ENCODE results near the gene ST14. TPM values are rescaled to one million over a fixed set of nuclear protein-coding genes. Genes with fewer than 3 reads are reported as not detected.

Gene ST14
- total RNA-seq, 1 donor from 2014 or later = 0.10 TPM

DNA sequence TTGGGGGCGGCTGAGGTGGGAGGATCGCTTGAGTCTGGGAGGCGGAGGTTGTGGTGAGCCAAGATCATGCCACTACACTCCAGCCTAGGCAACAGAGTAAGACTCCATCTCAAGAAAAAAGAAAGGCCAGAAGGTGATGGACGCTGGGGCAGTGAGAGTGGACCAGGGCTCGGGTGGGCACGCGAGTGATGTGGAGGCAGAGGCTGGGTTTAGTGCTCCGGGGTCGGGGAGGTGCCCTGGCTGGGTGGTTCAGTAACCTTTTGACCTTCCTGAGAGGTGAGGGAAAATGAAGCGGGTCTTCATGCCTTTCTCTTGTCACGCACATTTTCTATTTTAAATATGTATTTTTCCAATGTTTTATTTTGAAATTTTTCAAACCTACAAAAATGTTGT, 45.1 kb downstream of the ST14 start:
- Mint-ChIP-seq H3K4me3 (ENCODE audit: unreplicated experiment) (no peak overlapping the region), H3K9me3 (ENCODE audit: low read depth) (peaks cover 3% of the 10 kb centered on the region), H3K36me3 (ENCODE audit: low read depth) (peaks cover 3% of the 10 kb centered on the region), H3K4me1 (ENCODE audit: low read depth) (no peaks in the 10 kb centered on the region), H3K27me3 (ENCODE audit: low read depth) (peaks cover 25% of the 10 kb centered on the region), H3K27ac (ENCODE audit: unreplicated experiment) (no peak overlapping the region)
- TF ChIP-seq, protein P1, sequence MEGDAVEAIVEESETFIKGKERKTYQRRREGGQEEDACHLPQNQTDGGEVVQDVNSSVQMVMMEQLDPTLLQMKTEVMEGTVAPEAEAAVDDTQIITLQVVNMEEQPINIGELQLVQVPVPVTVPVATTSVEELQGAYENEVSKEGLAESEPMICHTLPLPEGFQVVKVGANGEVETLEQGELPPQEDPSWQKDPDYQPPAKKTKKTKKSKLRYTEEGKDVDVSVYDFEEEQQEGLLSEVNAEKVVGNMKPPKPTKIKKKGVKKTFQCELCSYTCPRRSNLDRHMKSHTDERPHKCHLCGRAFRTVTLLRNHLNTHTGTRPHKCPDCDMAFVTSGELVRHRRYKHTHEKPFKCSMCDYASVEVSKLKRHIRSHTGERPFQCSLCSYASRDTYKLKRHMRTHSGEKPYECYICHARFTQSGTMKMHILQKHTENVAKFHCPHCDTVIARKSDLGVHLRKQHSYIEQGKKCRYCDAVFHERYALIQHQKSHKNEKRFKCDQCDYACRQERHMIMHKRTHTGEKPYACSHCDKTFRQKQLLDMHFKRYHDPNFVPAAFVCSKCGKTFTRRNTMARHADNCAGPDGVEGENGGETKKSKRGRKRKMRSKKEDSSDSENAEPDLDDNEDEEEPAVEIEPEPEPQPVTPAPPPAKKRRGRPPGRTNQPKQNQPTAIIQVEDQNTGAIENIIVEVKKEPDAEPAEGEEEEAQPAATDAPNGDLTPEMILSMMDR (IDR thresholded peaks at IDR 0.05) = no peak
- DNase-seq (ENCODE audit: low spot score) = no peak

GRCh38 chr11:130206141-130206540, 46.6 kb downstream of the ST14 start:
- peaks cover 3% of the 10 kb centered on the region for H3K9me3 Mint-ChIP-seq (ENCODE audit: low read depth)
- H3K27ac Mint-ChIP-seq (ENCODE audit: unreplicated experiment) = no peak overlapping the region
- TF ChIP-seq, protein P1 (IDR thresholded peaks at IDR 0.05) = no peak

DNA sequence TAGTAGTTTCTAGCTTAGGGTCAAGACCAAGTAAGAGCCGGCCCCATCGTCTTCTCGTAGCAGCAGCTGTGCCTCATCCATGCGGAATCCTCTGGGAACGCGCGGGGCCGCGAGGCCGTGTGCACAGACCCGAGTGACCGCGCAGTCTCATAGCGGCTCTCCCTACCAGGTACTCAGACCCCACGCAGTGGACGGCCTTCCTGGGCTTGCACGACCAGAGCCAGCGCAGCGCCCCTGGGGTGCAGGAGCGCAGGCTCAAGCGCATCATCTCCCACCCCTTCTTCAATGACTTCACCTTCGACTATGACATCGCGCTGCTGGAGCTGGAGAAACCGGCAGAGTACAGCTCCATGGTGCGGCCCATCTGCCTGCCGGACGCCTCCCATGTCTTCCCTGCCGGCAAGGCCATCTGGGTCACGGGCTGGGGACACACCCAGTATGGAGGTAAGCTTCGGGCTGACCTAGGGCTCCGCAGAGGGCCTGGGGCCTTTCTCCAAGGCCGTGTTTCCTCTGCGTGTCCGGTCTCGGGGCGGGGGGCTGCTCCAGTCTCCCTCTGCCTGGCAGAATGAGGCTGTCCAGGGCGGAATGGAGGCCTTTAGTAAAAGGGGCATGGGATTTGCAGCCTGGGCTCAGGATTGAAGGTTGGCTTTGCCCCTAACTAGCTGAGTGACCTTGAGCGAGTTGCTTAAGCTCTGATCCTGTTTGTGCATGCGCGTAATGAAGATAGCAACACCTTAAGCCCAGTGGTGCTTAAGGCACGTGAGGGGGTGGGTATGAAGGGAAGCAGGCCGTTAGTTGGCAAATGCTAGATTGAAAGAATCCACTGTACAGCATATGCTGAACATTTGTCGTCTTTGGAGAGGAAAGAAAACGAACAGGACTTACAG, 48.9 kb downstream of the ST14 start:
- DNase-seq (ENCODE audit: low spot score) = no peak
- Mint-ChIP-seq H3K4me3 (ENCODE audit: unreplicated experiment) (no peak overlapping the region), H3K9me3 (ENCODE audit: low read depth) (no peaks in the 10 kb centered on the region), H3K27me3 (ENCODE audit: low read depth) (peaks cover 31% of the 10 kb centered on the region), H3K36me3 (ENCODE audit: low read depth) (peaks cover 1% of the 10 kb centered on the region), H3K4me1 (ENCODE audit: low read depth) (no peaks in the 10 kb centered on the region), H3K27ac (ENCODE audit: unreplicated experiment) (no peak overlapping the region)
- TF ChIP-seq, protein P1 (IDR thresholded peaks at IDR 0.05) = no peak

More at GRCh38 chr11:130206141-130206540, 46.6 kb downstream of the ST14 start:
- no peak for DNase-seq (ENCODE audit: low spot score)
- H3K27me3 Mint-ChIP-seq (ENCODE audit: low read depth) = peaks cover 25% of the 10 kb centered on the region
- no peaks in the 10 kb centered on the region for H3K4me1 Mint-ChIP-seq (ENCODE audit: low read depth)
- H3K36me3 Mint-ChIP-seq (ENCODE audit: low read depth) = peaks cover 5% of the 10 kb centered on the region
- H3K4me3 Mint-ChIP-seq (ENCODE audit: unreplicated experiment) = no peak overlapping the region

GRCh38 chr11:130209128-130209932, 49.7 kb downstream of the ST14 start:
- Mint-ChIP-seq H3K4me1 (ENCODE audit: low read depth) (no peaks in the 10 kb centered on the region), H3K27me3 (ENCODE audit: low read depth) (peaks cover 37% of the 10 kb centered on the region), H3K9me3 (ENCODE audit: low read depth) (no peaks in the 10 kb centered on the region), H3K27ac (ENCODE audit: unreplicated experiment) (no peak overlapping the region), H3K36me3 (ENCODE audit: low read depth) (peaks cover 1% of the 10 kb centered on the region), H3K4me3 (ENCODE audit: unreplicated experiment) (no peak overlapping the region)
- no peak for DNase-seq (ENCODE audit: low spot score)
- TF ChIP-seq, protein P1 (IDR thresholded peaks at IDR 0.05) = no peak

Measured in chondrocyte (in vitro differentiated cells).